SK-N-MC (cell line): ENCODE measurements around the gene ARV1.

ENCODE experiments used
- EZH2 ChIP-seq: fragments of 200-600 bp; sonication (generic); IDR thresholded peaks from one replicate; pipeline ENCODE4 v1.6.1; 2017; ENCODE audit warnings: antibody characterized with exemption
- FOXP2 ChIP-seq: optimal IDR thresholded peaks from 2 replicates; pipeline ENCODE3; 2011; ENCODE audit warnings: mild to moderate bottlenecking, moderate library complexity; ENCODE audit not compliant: insufficient read depth; ENCODE audit errors: extremely low read length, control extremely low read depth
- POLR2AphosphoS5 ChIP-seq: IDR thresholded peaks from 2 replicates; pipeline ENCODE4 v1.6.1; 2012; ENCODE audit warnings: mild to moderate bottlenecking, low read depth, low read length, borderline replicate concordance

GRCh38 chr1:230976825-230977747 lies 1.8 kb upstream of the ARV1 start:
- TF ChIP-seq EZH2 (no peak), POLR2AphosphoS5 (no peak), FOXP2 (no peak)
